HAP-1 (cell line): Measurements from ENCODE around the gene WNT3.
"Not testable (repeated sequence)": the region's sequence is repeated elsewhere in the genome, so short reads cannot be mapped to it uniquely, and the experiment has no call there.

ENCODE experiments used
- DNase-seq, 2 experiments: peaks; one replicate each; pipeline ENCODE4 v3.0.0-alpha.2; 2016 to 2020; ENCODE audit warnings: low spot score in 2 of 2
- H3K27me3 ChIP-seq: fragments of 250-450 bp; sonication (Bioruptor Pico); 2 replicates; pipeline ENCODE4 v1.5.1; 2020; ENCODE audit warnings: low read depth, mild to moderate bottlenecking, moderate library complexity
- H3K36me3 ChIP-seq: fragments of 250-450 bp; sonication (Bioruptor Pico); replicated peaks from 2 replicates; pipeline ENCODE4 v1.5.1; 2020; ENCODE audit warnings: mild to moderate bottlenecking
- H3K4me1 ChIP-seq: fragments of 250-450 bp; sonication (Bioruptor Pico); 2 replicates; pipeline ENCODE4 v1.5.1; 2020; ENCODE audit warnings: mild to moderate bottlenecking
- H3K4me3 ChIP-seq: fragments of 250-450 bp; sonication (Bioruptor Pico); 2 replicates; pipeline ENCODE4 v1.5.1; 2020; ENCODE audit warnings: mild to moderate bottlenecking, moderate library complexity
- H3K9me3 ChIP-seq: fragments of 250-450 bp; sonication (Bioruptor Pico); 2 replicates; pipeline ENCODE4 v1.5.1; 2020; ENCODE audit warnings: mild to moderate bottlenecking, moderate library complexity
- in situ Hi-C: fragments of 300-500 bp; cut with MboI; formaldehyde crosslinking; loops from 3 replicates; pipeline ENCODE4 v1.14.3; 2020; ENCODE audit warnings: low sequenced_read_pairs, inconsistent platforms, mixed read lengths

The WNT3 gene

GRCh38 chr17:46796084-46796483 lies 22.4 kb downstream of the WNT3 start:
- Histone ChIP-seq H3K4me1 (no peaks in the 10 kb centered on the region), H3K27me3 (peaks cover 17% of the 10 kb centered on the region), H3K36me3 (no peaks in the 10 kb centered on the region), H3K4me3 (no peak overlapping the region), H3K9me3 (no peaks in the 10 kb centered on the region)
- no peak for DNase-seq
- in situ Hi-C loops: loop anchor here (5.0 kb wide), 1 partner anchor 36 kb away; no protein-coding TSS in a partner anchor

GRCh38 chr17:46795379-46795952 lies 23.0 kb downstream of the WNT3 start:
- in situ Hi-C loops: loop anchor here (5.0 kb wide), 1 partner anchor 37 kb away; no protein-coding TSS in a partner anchor
- no peaks in the 10 kb centered on the region for H3K4me1 ChIP-seq
- H3K36me3 ChIP-seq: no peaks in the 10 kb centered on the region
- DNase-seq: no peak
- H3K27me3 ChIP-seq: peaks cover 17% of the 10 kb centered on the region
- H3K4me3 ChIP-seq: no peak overlapping the region
- H3K9me3 ChIP-seq: no peaks in the 10 kb centered on the region

- H3K9me3 ChIP-seq: no peaks in the 10 kb centered on the region
- H3K36me3 ChIP-seq: no peaks in the 10 kb centered on the region
- no peak overlapping the region for H3K4me3 ChIP-seq
- no peaks in the 10 kb centered on the region for H3K4me1 ChIP-seq
- in situ Hi-C loops: no loop called here
- DNase-seq: no peak
- peaks cover 17% of the 10 kb centered on the region for H3K27me3 ChIP-seq
Measured at GRCh38 chr17:46794318-46794717, 24.2 kb downstream of the WNT3 start.

- H3K36me3 ChIP-seq: no peaks in the 10 kb centered on the region
- peaks cover 17% of the 10 kb centered on the region for H3K27me3 ChIP-seq
- no peak overlapping the region for H3K4me3 ChIP-seq
- DNase-seq: no peak
- in situ Hi-C loops: no loop called here
- no peaks in the 10 kb centered on the region for H3K9me3 ChIP-seq
- no peaks in the 10 kb centered on the region for H3K4me1 ChIP-seq
Measured at GRCh38 chr17:46793541-46793940, 25.0 kb downstream of the WNT3 start.

GRCh38 chr17:46793023-46793422 lies 25.5 kb downstream of the WNT3 start:
- DNase-seq, in situ Hi-C loops, H3K4me3 ChIP-seq, H3K4me1 ChIP-seq, H3K9me3 ChIP-seq, H3K36me3 ChIP-seq: not testable (repeated sequence)
- peaks cover 17% of the 10 kb centered on the region for H3K27me3 ChIP-seq

GRCh38 chr17:46792071-46792470 lies 26.4 kb downstream of the WNT3 start:
- H3K4me3 ChIP-seq: no peak overlapping the region
- no peaks in the 10 kb centered on the region for H3K4me1 ChIP-seq
- H3K27me3 ChIP-seq: peaks cover 17% of the 10 kb centered on the region
- DNase-seq: no peak
- no peaks in the 10 kb centered on the region for H3K36me3 ChIP-seq
- in situ Hi-C loops: no loop called here
- H3K9me3 ChIP-seq: no peaks in the 10 kb centered on the region

- no peaks in the 10 kb centered on the region for H3K9me3 ChIP-seq
- DNase-seq: no peak
- H3K27me3 ChIP-seq: peaks cover 17% of the 10 kb centered on the region
- no peak overlapping the region for H3K4me3 ChIP-seq
- H3K4me1 ChIP-seq: no peaks in the 10 kb centered on the region
- no peaks in the 10 kb centered on the region for H3K36me3 ChIP-seq
- in situ Hi-C loops: no loop called here
Measured at GRCh38 chr17:46791531-46791930, 27.0 kb downstream of the WNT3 start.

GRCh38 chr17:46790216-46790615 lies 28.3 kb downstream of the WNT3 start:
- in situ Hi-C loops: no loop called here
- Histone ChIP-seq H3K27me3 (peaks cover 17% of the 10 kb centered on the region), H3K4me3 (no peak overlapping the region), H3K4me1 (no peaks in the 10 kb centered on the region), H3K9me3 (no peaks in the 10 kb centered on the region), H3K36me3 (no peaks in the 10 kb centered on the region)
- DNase-seq: no peak

GRCh38 chr17:46789610-46790009 lies 28.9 kb downstream of the WNT3 start:
- in situ Hi-C loops: no loop called here
- Histone ChIP-seq H3K4me1 (no peaks in the 10 kb centered on the region), H3K4me3 (no peak overlapping the region), H3K36me3 (no peaks in the 10 kb centered on the region), H3K9me3 (no peaks in the 10 kb centered on the region), H3K27me3 (peaks cover 17% of the 10 kb centered on the region)
- DNase-seq: no peak

- H3K9me3 ChIP-seq: no peaks in the 10 kb centered on the region
- H3K36me3 ChIP-seq: no peaks in the 10 kb centered on the region
- H3K4me1 ChIP-seq: no peaks in the 10 kb centered on the region
- H3K4me3 ChIP-seq: no peak overlapping the region
- in situ Hi-C loops: no loop called here
- H3K27me3 ChIP-seq: peaks cover 13% of the 10 kb centered on the region
- DNase-seq: no peak
Measured at GRCh38 chr17:46788796-46789195, 29.7 kb downstream of the WNT3 start.

GRCh38 chr17:46788300-46788699 lies 30.2 kb downstream of the WNT3 start:
- Histone ChIP-seq H3K9me3 (no peaks in the 10 kb centered on the region), H3K36me3 (no peaks in the 10 kb centered on the region), H3K4me1 (no peaks in the 10 kb centered on the region), H3K4me3 (no peak overlapping the region), H3K27me3 (peaks cover 8% of the 10 kb centered on the region; the same call in 1 of the 2 replicates)
- no peak for DNase-seq
- in situ Hi-C loops: no loop called here

- Histone ChIP-seq H3K27me3 (peaks cover 4% of the 10 kb centered on the region; the same call in 1 of the 2 replicates), H3K4me3 (no peak overlapping the region), H3K4me1 (no peaks in the 10 kb centered on the region), H3K36me3 (no peaks in the 10 kb centered on the region), H3K9me3 (no peaks in the 10 kb centered on the region)
- in situ Hi-C loops: no loop called here
- DNase-seq: no peak
Measured at GRCh38 chr17:46787478-46787877, 31.0 kb downstream of the WNT3 start.

- no peaks in the 10 kb centered on the region for H3K9me3 ChIP-seq
- no peak overlapping the region for H3K4me3 ChIP-seq
- in situ Hi-C loops: no loop called here
- H3K4me1 ChIP-seq: no peaks in the 10 kb centered on the region
- DNase-seq: peak in 1 of 2 experiments; percentile 28
- H3K27me3 ChIP-seq: no peaks in the 10 kb centered on the region
- H3K36me3 ChIP-seq: no peaks in the 10 kb centered on the region
Measured at GRCh38 chr17:46785696-46786095, 32.8 kb downstream of the WNT3 start.

- peaks cover 6% of the 10 kb centered on the region; the same call in 1 of the 2 replicates for H3K27me3 ChIP-seq
- H3K4me3 ChIP-seq: no peak overlapping the region
- in situ Hi-C loops: no loop called here
- H3K4me1 ChIP-seq: no peaks in the 10 kb centered on the region
- DNase-seq: no peak
- no peaks in the 10 kb centered on the region for H3K9me3 ChIP-seq
- H3K36me3 ChIP-seq: no peaks in the 10 kb centered on the region
Measured at GRCh38 chr17:46783031-46783593, 35.4 kb downstream of the WNT3 start.
